ENCODE measurements around the gene EXOC2.

The EXOC2 gene

DNA sequence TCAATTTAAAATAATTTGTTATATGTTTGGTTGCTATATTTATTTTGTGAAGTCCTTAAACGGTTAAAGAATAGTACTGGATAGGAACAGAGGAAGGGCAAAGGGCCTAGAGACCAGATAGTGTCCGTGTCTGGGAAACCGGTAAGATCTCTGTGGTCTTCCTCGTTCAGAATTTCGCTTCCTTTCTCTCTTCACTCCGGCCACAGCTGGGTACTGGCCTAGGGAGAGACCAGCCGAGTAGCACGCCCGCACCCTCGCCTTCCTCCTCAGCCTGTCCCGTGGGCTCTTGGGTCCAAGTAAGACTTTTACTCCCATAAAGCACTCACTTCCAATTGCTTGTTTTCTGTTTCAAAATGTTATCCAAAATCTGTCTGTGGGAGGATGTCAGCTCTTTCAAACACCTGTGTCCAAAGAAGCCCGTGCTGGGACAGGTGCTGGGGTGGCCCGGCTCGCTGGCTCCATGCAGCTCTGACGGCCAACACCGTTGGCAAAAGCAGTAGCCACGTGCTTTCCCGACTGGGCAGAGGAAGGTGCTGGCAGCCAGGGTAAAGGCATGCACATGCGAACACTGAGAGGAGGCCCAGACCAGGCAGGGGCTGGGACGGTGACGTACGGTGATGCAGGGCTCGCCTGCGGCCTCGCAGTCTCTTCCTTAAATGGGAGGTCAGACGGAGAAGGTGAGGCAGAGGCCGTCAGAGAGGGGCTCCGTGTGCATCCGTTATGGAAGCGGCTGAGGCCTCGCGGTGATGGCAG lies 189.2 kb downstream of the EXOC2 start:
- H3K4me3 ChIP-seq (ENCODE audit: low read length): no peak overlapping the region
- H3F3A ChIP-seq (ENCODE audit: control insufficient read depth, insufficient read depth): no peaks in the 10 kb centered on the region
- H3K79me2 ChIP-seq (ENCODE audit: control insufficient read depth, low read length): no peaks in the 10 kb centered on the region
- H3K9me3 ChIP-seq (ENCODE audit: control insufficient read depth, insufficient read depth, low read length): no peaks in the 10 kb centered on the region
- no peak for TF ChIP-seq EZH2phosphoT487 (IDR thresholded peaks at IDR 0.05; ENCODE audit: borderline replicate concordance, low read length)
- TF ChIP-seq, protein P1, sequence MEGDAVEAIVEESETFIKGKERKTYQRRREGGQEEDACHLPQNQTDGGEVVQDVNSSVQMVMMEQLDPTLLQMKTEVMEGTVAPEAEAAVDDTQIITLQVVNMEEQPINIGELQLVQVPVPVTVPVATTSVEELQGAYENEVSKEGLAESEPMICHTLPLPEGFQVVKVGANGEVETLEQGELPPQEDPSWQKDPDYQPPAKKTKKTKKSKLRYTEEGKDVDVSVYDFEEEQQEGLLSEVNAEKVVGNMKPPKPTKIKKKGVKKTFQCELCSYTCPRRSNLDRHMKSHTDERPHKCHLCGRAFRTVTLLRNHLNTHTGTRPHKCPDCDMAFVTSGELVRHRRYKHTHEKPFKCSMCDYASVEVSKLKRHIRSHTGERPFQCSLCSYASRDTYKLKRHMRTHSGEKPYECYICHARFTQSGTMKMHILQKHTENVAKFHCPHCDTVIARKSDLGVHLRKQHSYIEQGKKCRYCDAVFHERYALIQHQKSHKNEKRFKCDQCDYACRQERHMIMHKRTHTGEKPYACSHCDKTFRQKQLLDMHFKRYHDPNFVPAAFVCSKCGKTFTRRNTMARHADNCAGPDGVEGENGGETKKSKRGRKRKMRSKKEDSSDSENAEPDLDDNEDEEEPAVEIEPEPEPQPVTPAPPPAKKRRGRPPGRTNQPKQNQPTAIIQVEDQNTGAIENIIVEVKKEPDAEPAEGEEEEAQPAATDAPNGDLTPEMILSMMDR (IDR thresholded peaks at IDR 0.05; ENCODE audit: low read depth, low read length, poor library complexity, severe bottlenecking): no peak
- no peak overlapping the region for H3K4me2 ChIP-seq (ENCODE audit: low read length)
- no peaks in the 10 kb centered on the region for H4K20me1 ChIP-seq (ENCODE audit: control insufficient read depth, insufficient read depth, low read depth, low read length)
- H3K4me1 ChIP-seq (ENCODE audit: control insufficient read depth, low read length): peaks cover 7% of the 10 kb centered on the region
- H3K27me3 ChIP-seq (ENCODE audit: control insufficient read depth, low read length): no peaks in the 10 kb centered on the region
- no peak overlapping the region for H3K27ac ChIP-seq (ENCODE audit: low read depth, low read length)
- no peaks in the 10 kb centered on the region for H3K9me2 ChIP-seq (replicated peaks; ENCODE audit: control insufficient read depth, low read length)
- H3K36me3 ChIP-seq (ENCODE audit: control insufficient read depth, low read length): no peaks in the 10 kb centered on the region

DNA sequence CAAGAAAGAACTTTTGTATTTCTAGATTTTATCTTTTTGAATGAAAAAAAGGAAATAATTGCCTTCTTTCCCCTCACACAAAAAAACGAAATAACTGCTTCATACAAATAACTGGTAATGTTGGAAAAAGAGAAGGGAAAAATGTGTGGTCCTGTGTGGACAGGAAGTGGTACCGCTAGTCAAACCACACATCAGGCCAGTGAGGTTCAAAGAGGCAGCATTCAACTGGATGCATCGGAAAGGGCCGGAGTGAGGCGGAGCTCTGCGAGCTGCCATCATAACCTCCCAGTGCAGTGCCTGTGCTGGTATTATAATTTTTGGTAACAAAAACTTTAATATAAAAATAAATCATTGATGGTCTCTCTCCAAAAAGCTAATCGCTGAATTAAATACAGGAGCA lies 190.2 kb downstream of the EXOC2 start:
- no peaks in the 10 kb centered on the region for H3K36me3 ChIP-seq (ENCODE audit: control insufficient read depth, low read length)
- no peak overlapping the region for H3K4me3 ChIP-seq (ENCODE audit: low read length)
- H3K79me2 ChIP-seq (ENCODE audit: control insufficient read depth, low read length): no peaks in the 10 kb centered on the region
- no peaks in the 10 kb centered on the region for H4K20me1 ChIP-seq (ENCODE audit: control insufficient read depth, insufficient read depth, low read depth, low read length)
- TF ChIP-seq EZH2phosphoT487 (IDR thresholded peaks at IDR 0.05; ENCODE audit: borderline replicate concordance, low read length): no peak
- TF ChIP-seq, protein P1 (IDR thresholded peaks at IDR 0.05; ENCODE audit: low read depth, low read length, poor library complexity, severe bottlenecking): no peak
- H3K4me1 ChIP-seq (ENCODE audit: control insufficient read depth, low read length): peaks cover 7% of the 10 kb centered on the region
- H3K9me2 ChIP-seq (replicated peaks; ENCODE audit: control insufficient read depth, low read length): no peaks in the 10 kb centered on the region
- H3K27me3 ChIP-seq (ENCODE audit: control insufficient read depth, low read length): no peaks in the 10 kb centered on the region
- H3K4me2 ChIP-seq (ENCODE audit: low read length): no peak overlapping the region
- H3K27ac ChIP-seq (ENCODE audit: low read depth, low read length): no peak overlapping the region
- no peaks in the 10 kb centered on the region for H3F3A ChIP-seq (ENCODE audit: control insufficient read depth, insufficient read depth)
- H3K9me3 ChIP-seq (ENCODE audit: control insufficient read depth, insufficient read depth, low read length): no peaks in the 10 kb centered on the region

DNA sequence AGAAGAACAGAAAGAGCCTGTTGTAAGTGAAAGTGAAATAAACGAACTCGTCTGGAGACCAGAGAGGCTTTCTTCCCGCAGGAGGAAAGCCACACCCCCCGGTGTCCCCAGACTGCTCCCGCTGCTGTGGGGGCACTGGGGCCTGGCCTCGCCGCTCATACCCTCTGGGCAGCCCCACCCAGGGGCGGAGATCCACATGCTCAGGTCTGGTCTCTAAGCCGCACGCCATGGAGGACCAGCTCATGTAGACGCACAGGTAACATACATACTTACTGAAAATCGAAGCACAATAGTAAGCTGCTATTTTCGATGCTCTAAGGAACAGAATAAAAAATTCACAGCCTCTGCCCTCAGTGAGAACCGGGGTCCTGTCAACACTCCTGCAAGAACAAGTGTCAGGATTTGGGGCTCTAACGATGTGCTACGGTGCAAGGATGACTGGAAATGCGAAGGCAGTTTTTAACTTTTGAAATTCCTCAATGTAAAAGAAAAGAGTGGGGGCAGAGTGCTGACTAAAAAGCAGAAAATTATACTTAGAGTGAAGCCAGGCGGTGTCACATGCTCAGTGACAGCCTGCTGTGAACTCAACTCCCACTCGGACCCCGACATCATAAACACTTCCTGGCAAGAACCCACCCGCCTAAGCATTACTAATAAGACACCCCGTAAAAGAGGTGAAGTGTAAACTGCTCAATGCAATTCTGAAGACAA lies 190.9 kb downstream of the EXOC2 start:
- H3K4me1 ChIP-seq (ENCODE audit: control insufficient read depth, low read length): peaks cover 7% of the 10 kb centered on the region
- no peaks in the 10 kb centered on the region for H4K20me1 ChIP-seq (ENCODE audit: control insufficient read depth, insufficient read depth, low read depth, low read length)
- TF ChIP-seq, protein P1 (IDR thresholded peaks at IDR 0.05; ENCODE audit: low read depth, low read length, poor library complexity, severe bottlenecking): no peak
- TF ChIP-seq EZH2phosphoT487 (IDR thresholded peaks at IDR 0.05; ENCODE audit: borderline replicate concordance, low read length): no peak
- H3K36me3 ChIP-seq (ENCODE audit: control insufficient read depth, low read length): no peaks in the 10 kb centered on the region
- H3F3A ChIP-seq (ENCODE audit: control insufficient read depth, insufficient read depth): no peaks in the 10 kb centered on the region
- H3K27me3 ChIP-seq (ENCODE audit: control insufficient read depth, low read length): no peaks in the 10 kb centered on the region
- H3K79me2 ChIP-seq (ENCODE audit: control insufficient read depth, low read length): no peaks in the 10 kb centered on the region
- no peaks in the 10 kb centered on the region for H3K9me3 ChIP-seq (ENCODE audit: control insufficient read depth, insufficient read depth, low read length)
- H3K27ac ChIP-seq (ENCODE audit: low read depth, low read length): no peak overlapping the region
- peak overlapping the region; percentile 40 for H3K4me3 ChIP-seq (ENCODE audit: low read length)
- peak overlapping the region; percentile 58 for H3K4me2 ChIP-seq (ENCODE audit: low read length)
- H3K9me2 ChIP-seq (replicated peaks; ENCODE audit: control insufficient read depth, low read length): no peaks in the 10 kb centered on the region

All from DOHH2 (cell line).